Activated naive CD4-positive, alpha-beta T cell treated with anti-CD3 and anti-CD28 coated beads, Interleukin-2, amount 50 U/mL, for 24 hours (primary cell): ENCODE results near the gene FADS2.

Source experiments
- H3K27ac Mint-ChIP-seq: one replicate; pipeline ENCODE4 v1.8.0; 2021; ENCODE audit warnings: mild to moderate bottlenecking, mixed read lengths
- H3K27me3 Mint-ChIP-seq: one replicate; pipeline ENCODE4 v1.8.0; 2021; ENCODE audit warnings: mixed read lengths
- H3K36me3 Mint-ChIP-seq: one replicate; pipeline ENCODE4 v1.8.0; 2021; ENCODE audit warnings: mixed read lengths
- H3K4me1 Mint-ChIP-seq: one replicate; pipeline ENCODE4 v1.8.0; 2021; ENCODE audit warnings: mixed read lengths
- H3K4me3 Mint-ChIP-seq: one replicate; pipeline ENCODE4 v1.8.0; 2021; ENCODE audit warnings: mild to moderate bottlenecking, mixed read lengths
- H3K9me3 Mint-ChIP-seq: one replicate; pipeline ENCODE4 v1.8.0; 2021; ENCODE audit warnings: mixed read lengths

The FADS2 gene

GRCh38 chr11:61810671-61811175 is 17.4 kb upstream of the FADS2 start:
- H3K27me3 Mint-ChIP-seq, result peaks cover 12% of the 10 kb centered on the region

GRCh38 chr11:61811831-61812230 is 16.3 kb upstream of the FADS2 start:
- H3K36me3 Mint-ChIP-seq, result no peaks in the 10 kb centered on the region
- peaks cover 15% of the 10 kb centered on the region for H3K27me3 Mint-ChIP-seq
- H3K9me3 Mint-ChIP-seq, result no peaks in the 10 kb centered on the region
- H3K4me1 Mint-ChIP-seq, result peaks cover 16% of the 10 kb centered on the region
- no peak overlapping the region for H3K4me3 Mint-ChIP-seq
- H3K27ac Mint-ChIP-seq, result no peak overlapping the region

More at GRCh38 chr11:61810671-61811175, 17.4 kb upstream of the FADS2 start:
- Mint-ChIP-seq H3K4me1 (peaks cover 10% of the 10 kb centered on the region), H3K36me3 (no peaks in the 10 kb centered on the region), H3K4me3 (no peak overlapping the region), H3K27ac (no peak overlapping the region), H3K9me3 (no peaks in the 10 kb centered on the region)

- peaks cover 16% of the 10 kb centered on the region for H3K4me1 Mint-ChIP-seq
- no peak overlapping the region for H3K27ac Mint-ChIP-seq
- H3K36me3 Mint-ChIP-seq, result no peaks in the 10 kb centered on the region
- no peaks in the 10 kb centered on the region for H3K9me3 Mint-ChIP-seq
- no peak overlapping the region for H3K4me3 Mint-ChIP-seq
- H3K27me3 Mint-ChIP-seq, result peaks cover 18% of the 10 kb centered on the region
Observed at GRCh38 chr11:61812736-61813411, 15.2 kb upstream of the FADS2 start.

- Mint-ChIP-seq H3K36me3 (no peaks in the 10 kb centered on the region), H3K27ac (no peak overlapping the region), H3K4me1 (peaks cover 16% of the 10 kb centered on the region), H3K9me3 (no peaks in the 10 kb centered on the region), H3K4me3 (peak overlapping the region; percentile 91), H3K27me3 (peaks cover 21% of the 10 kb centered on the region)
Observed at GRCh38 chr11:61814247-61814957, 13.7 kb upstream of the FADS2 start.

GRCh38 chr11:61814958-61815789 is 12.9 kb upstream of the FADS2 start:
- Mint-ChIP-seq H3K4me1 (peaks cover 16% of the 10 kb centered on the region), H3K27me3 (peaks cover 21% of the 10 kb centered on the region), H3K4me3 (peak overlapping the region; percentile 91), H3K27ac (no peak overlapping the region), H3K36me3 (no peaks in the 10 kb centered on the region), H3K9me3 (no peaks in the 10 kb centered on the region)

GRCh38 chr11:61815790-61816735 is 12.0 kb upstream of the FADS2 start:
- H3K27ac Mint-ChIP-seq, result peak overlapping the region; percentile 59
- peak overlapping the region; percentile 91 for H3K4me3 Mint-ChIP-seq
- peaks cover 21% of the 10 kb centered on the region for H3K27me3 Mint-ChIP-seq
- peaks cover 16% of the 10 kb centered on the region for H3K4me1 Mint-ChIP-seq
- no peaks in the 10 kb centered on the region for H3K36me3 Mint-ChIP-seq
- no peaks in the 10 kb centered on the region for H3K9me3 Mint-ChIP-seq

- Mint-ChIP-seq H3K36me3 (no peaks in the 10 kb centered on the region), H3K9me3 (no peaks in the 10 kb centered on the region), H3K27me3 (peaks cover 21% of the 10 kb centered on the region), H3K27ac (peak within 1 kb of the TSS; percentile 59), H3K4me3 (peak within 1 kb of the TSS; percentile 91), H3K4me1 (peaks cover 16% of the 10 kb centered on the region)
Observed at GRCh38 chr11:61816736-61817455, 11.2 kb upstream of the FADS2 start, which contains the start of gene FADS1. Gene FADS1 (minus strand): TSS chr11:61817003. CDS start chr11:61816929, 74 bp downstream.

GRCh38 chr11:61817471-61818202 is 10.5 kb upstream of the FADS2 start:
- no peak overlapping the region for H3K27ac Mint-ChIP-seq
- peaks cover 16% of the 10 kb centered on the region for H3K4me1 Mint-ChIP-seq
- peak overlapping the region; percentile 75 for H3K4me3 Mint-ChIP-seq
- no peaks in the 10 kb centered on the region for H3K36me3 Mint-ChIP-seq
- H3K9me3 Mint-ChIP-seq, result no peaks in the 10 kb centered on the region
- peaks cover 20% of the 10 kb centered on the region for H3K27me3 Mint-ChIP-seq

GRCh38 chr11:61820174-61820573 is 7.9 kb upstream of the FADS2 start:
- H3K4me3 Mint-ChIP-seq, result no peak overlapping the region
- no peak overlapping the region for H3K27ac Mint-ChIP-seq
- H3K36me3 Mint-ChIP-seq, result no peaks in the 10 kb centered on the region
- peaks cover 10% of the 10 kb centered on the region for H3K4me1 Mint-ChIP-seq
- no peaks in the 10 kb centered on the region for H3K9me3 Mint-ChIP-seq
- H3K27me3 Mint-ChIP-seq, result peaks cover 12% of the 10 kb centered on the region

- Mint-ChIP-seq H3K9me3 (no peaks in the 10 kb centered on the region), H3K36me3 (no peaks in the 10 kb centered on the region), H3K27ac (no peak overlapping the region), H3K27me3 (peaks cover 19% of the 10 kb centered on the region), H3K4me3 (peak overlapping the region; percentile 83), H3K4me1 (peaks cover 6% of the 10 kb centered on the region)
Observed at GRCh38 chr11:61826930-61827570, 1.1 kb upstream of the FADS2 start.

- no peaks in the 10 kb centered on the region for H3K36me3 Mint-ChIP-seq
- no peaks in the 10 kb centered on the region for H3K9me3 Mint-ChIP-seq
- no peak overlapping the region for H3K27ac Mint-ChIP-seq
- peaks cover 19% of the 10 kb centered on the region for H3K27me3 Mint-ChIP-seq
- H3K4me3 Mint-ChIP-seq, result peak overlapping the region; percentile 83
- H3K4me1 Mint-ChIP-seq, result peaks cover 6% of the 10 kb centered on the region
Observed at GRCh38 chr11:61828379-61828628, 204 bp downstream of the FADS2 start.

- no peak overlapping the region for H3K27ac Mint-ChIP-seq
- H3K36me3 Mint-ChIP-seq, result no peaks in the 10 kb centered on the region
- H3K27me3 Mint-ChIP-seq, result peaks cover 19% of the 10 kb centered on the region
- no peaks in the 10 kb centered on the region for H3K9me3 Mint-ChIP-seq
- H3K4me1 Mint-ChIP-seq, result peaks cover 11% of the 10 kb centered on the region
- H3K4me3 Mint-ChIP-seq, result peak overlapping the region; percentile 83
Observed at GRCh38 chr11:61828629-61829407, 718 bp downstream of the FADS2 start.

GRCh38 chr11:61829806-61830205 is 1.7 kb downstream of the FADS2 start:
- H3K4me3 Mint-ChIP-seq, result no peak overlapping the region
- H3K4me1 Mint-ChIP-seq, result peaks cover 21% of the 10 kb centered on the region
- no peaks in the 10 kb centered on the region for H3K9me3 Mint-ChIP-seq
- H3K27ac Mint-ChIP-seq, result no peak overlapping the region
- no peaks in the 10 kb centered on the region for H3K36me3 Mint-ChIP-seq
- peaks cover 19% of the 10 kb centered on the region for H3K27me3 Mint-ChIP-seq
